ENCODE results near the gene KRT6B.
"Not testable (repeated sequence)": the region's sequence is repeated elsewhere in the genome, so short reads cannot be mapped to it uniquely, and the experiment has no call there.

GRCh38 chr12:52500574-52500973, 48.6 kb upstream of the KRT6B start:
- not testable (repeated sequence) for TF ChIP-seq CTCF, POLR2A (IDR thresholded peaks at IDR 0.05)
